GM12872 (cell line): ENCODE measurements around the gene SLC25A34.
A peak's percentile ranks its signal among the peaks of the same experiment; 100 is the strongest.

Source experiments
- TF ChIP-seq, protein P1 (sequence below): IDR thresholded peaks from 3 replicates; pipeline ENCODE4 v1.5.1; 2011; ENCODE audit warnings: low read depth, mild to moderate bottlenecking, low read length, moderate library complexity; ENCODE audit not compliant: insufficient read depth

SLC25A34 gene

DNA sequence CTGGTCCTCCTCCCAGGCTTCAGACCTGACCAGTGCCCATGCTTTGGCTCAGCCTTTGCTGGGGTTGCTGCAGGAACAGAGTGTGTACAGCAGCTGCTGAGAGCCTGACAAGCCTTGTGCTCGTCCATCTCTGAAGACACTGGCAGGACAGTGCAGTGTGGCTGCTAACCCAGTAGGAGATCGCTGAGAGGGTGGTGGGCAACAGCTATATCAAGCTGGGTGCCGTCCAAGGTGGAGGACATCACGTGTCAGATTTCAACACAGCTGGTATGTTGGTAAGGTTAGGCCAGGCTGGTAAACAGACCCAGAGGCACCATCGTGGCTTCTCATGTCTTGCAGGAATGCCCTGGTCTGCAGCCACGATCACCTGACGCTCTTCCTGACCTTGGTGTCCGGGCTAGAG lies 17.9 kb upstream of the SLC25A34 start:
- TF ChIP-seq, protein P1, sequence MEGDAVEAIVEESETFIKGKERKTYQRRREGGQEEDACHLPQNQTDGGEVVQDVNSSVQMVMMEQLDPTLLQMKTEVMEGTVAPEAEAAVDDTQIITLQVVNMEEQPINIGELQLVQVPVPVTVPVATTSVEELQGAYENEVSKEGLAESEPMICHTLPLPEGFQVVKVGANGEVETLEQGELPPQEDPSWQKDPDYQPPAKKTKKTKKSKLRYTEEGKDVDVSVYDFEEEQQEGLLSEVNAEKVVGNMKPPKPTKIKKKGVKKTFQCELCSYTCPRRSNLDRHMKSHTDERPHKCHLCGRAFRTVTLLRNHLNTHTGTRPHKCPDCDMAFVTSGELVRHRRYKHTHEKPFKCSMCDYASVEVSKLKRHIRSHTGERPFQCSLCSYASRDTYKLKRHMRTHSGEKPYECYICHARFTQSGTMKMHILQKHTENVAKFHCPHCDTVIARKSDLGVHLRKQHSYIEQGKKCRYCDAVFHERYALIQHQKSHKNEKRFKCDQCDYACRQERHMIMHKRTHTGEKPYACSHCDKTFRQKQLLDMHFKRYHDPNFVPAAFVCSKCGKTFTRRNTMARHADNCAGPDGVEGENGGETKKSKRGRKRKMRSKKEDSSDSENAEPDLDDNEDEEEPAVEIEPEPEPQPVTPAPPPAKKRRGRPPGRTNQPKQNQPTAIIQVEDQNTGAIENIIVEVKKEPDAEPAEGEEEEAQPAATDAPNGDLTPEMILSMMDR: no peak

DNA sequence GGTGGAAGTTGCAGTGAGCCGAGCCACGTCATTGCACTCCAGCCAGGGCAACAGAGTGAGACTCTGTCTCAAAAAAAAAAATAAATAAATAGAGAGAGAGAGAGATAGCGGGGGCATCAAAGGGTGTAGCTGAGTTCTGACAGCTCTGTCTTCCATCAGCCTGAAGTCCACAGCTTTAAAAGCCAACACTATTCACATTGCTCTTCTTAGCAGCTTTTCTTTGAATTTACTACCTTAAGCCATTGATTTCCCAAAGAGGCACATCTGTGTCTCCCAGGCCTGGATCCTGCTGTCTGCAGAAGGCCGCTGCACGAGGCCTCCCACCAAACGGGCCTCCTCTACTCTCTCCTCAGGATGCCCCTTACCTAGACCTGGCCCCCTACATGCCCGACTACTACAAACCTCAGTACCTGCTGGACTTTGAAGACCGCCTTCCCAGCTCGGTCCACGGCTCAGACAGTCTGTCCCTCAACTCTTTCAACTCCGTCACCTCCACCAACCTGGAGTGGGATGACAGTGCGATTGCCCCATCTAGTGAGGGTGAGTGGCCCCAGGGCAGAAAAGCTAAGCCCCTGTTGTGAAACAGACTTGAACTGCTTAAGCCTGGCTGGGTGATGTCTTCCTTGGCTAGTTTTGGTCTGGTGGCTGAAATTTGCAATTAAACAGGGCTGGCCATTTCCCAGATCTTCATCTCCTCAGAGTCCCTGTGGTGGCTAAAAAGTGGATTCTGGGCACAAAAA lies 16.5 kb upstream of the SLC25A34 start:
- TF ChIP-seq, protein P1: 0 out of 3 replicates have a peak, but pooled peaks have one; percentile 6

DNA sequence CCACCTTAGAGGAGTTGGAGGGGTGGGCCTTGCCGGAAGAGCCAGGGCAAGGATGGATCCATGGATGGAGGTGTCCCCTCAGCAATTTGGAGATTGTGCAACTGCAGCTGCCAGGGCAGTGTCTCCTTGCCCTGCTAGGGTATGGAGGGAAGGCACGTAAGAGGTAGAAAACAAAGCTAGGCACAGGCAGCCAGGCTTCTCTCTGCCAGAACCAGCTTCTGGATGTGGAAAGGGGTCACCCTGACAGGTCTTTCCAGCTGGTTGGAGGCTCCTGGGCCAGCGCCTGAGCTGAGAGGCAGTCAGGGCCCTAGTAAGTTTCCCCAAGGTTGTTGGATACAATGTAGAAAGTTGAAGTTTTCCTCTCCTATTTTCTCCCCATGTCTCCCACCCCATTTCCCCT lies 15.2 kb upstream of the SLC25A34 start:
- TF ChIP-seq, protein P1: no peak

DNA sequence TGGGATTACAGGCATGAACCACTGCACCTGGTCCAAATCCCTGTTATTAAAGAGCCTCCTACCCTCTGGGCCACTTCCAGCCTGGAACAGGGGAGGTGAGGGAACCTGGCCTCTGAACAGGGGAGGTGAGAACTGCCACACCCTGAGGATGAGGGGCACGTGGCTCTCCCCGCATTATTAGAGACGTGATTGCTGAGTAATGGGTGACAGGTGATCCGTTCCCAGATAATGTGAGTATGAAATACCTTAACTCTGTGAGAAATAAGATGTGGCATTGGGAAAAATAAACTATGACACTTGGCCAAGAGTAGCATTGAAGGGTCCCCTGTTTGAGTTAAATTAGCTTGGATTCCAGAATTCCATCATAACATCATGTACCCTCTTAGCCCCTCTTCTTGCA lies 13.6 kb upstream of the SLC25A34 start:
- TF ChIP-seq, protein P1: no peak

DNA sequence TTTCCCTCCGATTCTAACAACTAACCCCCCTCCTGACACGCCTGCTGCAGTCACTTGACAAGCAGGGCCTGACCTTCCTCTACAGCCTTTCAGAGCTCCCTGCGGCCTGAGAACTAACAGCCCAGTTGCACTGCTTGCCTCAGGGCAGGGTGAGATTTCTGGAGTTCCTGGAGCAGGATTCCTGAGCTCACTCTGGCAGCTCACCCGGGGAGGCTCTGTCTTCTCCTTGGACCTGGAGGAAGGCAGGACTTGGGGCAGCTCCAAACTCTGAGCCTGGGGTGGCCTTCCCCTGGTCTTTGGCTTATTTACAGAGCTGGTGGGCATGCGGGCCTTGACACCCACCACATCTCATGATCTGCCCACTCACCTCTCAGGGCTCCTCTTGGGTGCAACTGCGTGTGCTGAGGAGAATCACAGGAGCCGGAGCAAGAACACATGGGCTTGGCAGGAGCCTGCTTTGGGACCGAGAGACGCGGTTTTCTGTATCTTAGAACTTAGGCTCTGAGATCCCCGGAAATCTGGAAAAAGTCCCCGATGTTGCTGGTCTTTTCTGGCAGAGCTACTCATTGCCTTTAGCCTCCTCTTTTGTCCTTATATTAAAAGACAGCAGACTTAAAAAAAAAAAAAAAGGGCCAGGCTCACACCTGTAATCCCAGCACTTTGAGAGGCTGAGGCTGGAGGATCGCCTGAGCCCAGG lies 13.1 kb upstream of the SLC25A34 start:
- TF ChIP-seq, protein P1: no peak

DNA sequence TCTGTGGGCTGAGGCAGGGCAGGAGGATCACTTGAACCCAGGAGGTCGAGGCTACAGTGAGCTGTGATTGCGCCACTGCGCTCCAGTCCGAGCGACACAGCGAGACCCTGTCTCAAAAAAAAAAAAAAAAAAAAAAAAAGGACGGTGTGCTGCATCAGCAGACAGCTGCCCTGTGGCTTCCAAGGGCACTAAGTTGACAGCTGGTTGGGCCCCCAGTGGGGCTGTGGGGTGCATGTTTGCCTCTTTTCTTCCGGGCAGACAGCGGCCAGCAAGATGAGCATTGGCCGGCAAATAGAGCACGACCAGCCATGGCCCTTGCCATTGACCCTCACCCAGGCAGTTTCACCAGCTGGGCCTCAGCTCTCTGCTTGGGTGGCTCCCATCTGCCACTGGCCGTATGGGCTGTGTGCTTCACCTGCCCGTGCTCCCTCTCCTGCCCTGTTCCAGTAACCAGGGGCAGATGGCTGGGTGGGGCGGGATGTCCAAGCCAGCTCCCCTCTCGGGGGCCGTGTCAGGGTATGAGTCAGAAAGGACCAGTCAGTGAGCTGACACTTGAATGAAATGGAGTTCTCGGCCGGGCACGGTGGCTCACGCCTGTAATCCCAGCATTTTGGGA lies 12.3 kb upstream of the SLC25A34 start:
- TF ChIP-seq, protein P1: no peak
